Erythroblast (primary cell): ENCODE results near the gene NFIC.

Experiments used
- GATA1 ChIP-seq: IDR thresholded peaks from 2 replicates; pipeline ENCODE4 v1.6.1; 2011; ENCODE audit warnings: low read depth, mild to moderate bottlenecking, control low read depth, low read length, moderate library complexity
- POLR2A ChIP-seq: IDR thresholded peaks from 2 replicates; pipeline ENCODE4 v1.6.1; 2011; ENCODE audit warnings: mild to moderate bottlenecking, low read length

- TF ChIP-seq POLR2A (no peak), GATA1 (no peak)
These were observed 8.2 kb upstream of the NFIC start for GRCh38 chr19:3357992-3358688.
